ENCODE measurements around the gene BRWD1. TPM values are rescaled to one million over a fixed set of nuclear protein-coding genes. Genes with fewer than 3 reads are reported as not detected.

The BRWD1 gene
- polyA plus RNA-seq, 1 donor (not counting 4 experiments of a cell fraction or from before 2014, with no cell fraction given) = 15.1 TPM

DNA sequence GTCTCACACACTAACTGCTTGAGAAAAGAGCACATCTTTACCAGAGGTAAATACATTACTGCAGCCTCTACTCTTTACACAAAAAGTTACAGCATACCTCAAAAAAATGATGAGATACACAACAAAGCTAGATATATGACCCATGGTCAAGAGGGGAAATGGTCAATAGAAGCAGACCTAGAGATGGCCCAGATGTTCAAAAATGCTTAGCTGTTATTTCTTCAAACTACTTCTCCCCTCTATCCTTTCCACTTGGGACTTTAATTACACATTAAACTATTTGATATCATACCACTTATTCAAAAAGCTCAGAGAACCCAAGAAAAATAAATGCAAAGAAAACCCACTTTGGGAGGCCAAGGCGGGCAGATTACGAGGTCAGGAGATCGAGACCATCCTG lies 12.8 kb downstream of the BRWD1 start:
- Histone ChIP-seq H3K9me3 (ENCODE audit: control insufficient read depth, low read depth, low read length) (no peaks in the 10 kb centered on the region), H3K79me2 (ENCODE audit: control insufficient read depth, insufficient read depth, low read length) (peaks cover 27% of the 10 kb centered on the region), H4K20me1 (ENCODE audit: control insufficient read depth, extremely low read depth, insufficient read depth, low read length) (no peaks in the 10 kb centered on the region), H3K9me1 (ENCODE audit: control insufficient read depth, extremely low read depth, insufficient read depth, low read length) (no peaks in the 10 kb centered on the region), H3K9ac (ENCODE audit: control insufficient read depth, extremely low read depth, insufficient read depth, low read length) (no peak overlapping the region), H3K4me2 (ENCODE audit: control insufficient read depth, extremely low read depth, insufficient read depth, low read depth, low read length) (no peak overlapping the region), H3K27me3 (ENCODE audit: control insufficient read depth, extremely low read depth, insufficient read depth, low read length) (no peaks in the 10 kb centered on the region), H3K4me3 (ENCODE audit: control insufficient read depth in 2 of 3, extremely low read depth in 1 of 3, insufficient read depth in 2 of 3, low read depth in 1 of 3, low read length in 3 of 3) (no peak overlapping the region), H3K36me3 (ENCODE audit: control insufficient read depth in 2 of 2, extremely low read depth in 1 of 2, insufficient read depth in 2 of 2, low read length in 2 of 2) (peaks cover 6% of the 10 kb centered on the region in 2 experiments), H2AFZ (ENCODE audit: control insufficient read depth, low read length) (no peak overlapping the region), H3K27ac (ENCODE audit: control insufficient read depth, insufficient read depth, low read length) (no peak overlapping the region), H3K4me1 (ENCODE audit: control insufficient read depth, extremely low read depth, insufficient read depth, low read length) (no peaks in the 10 kb centered on the region)
- DNase-seq (ENCODE audit: low read depth, low spot score) = no peak
- dilution Hi-C loops (cut with MboI; ENCODE audit: extremely low pct_ligation_motif_present, low sequenced_read_pairs) = no loop called here
- TF ChIP-seq CTCF (optimal IDR thresholded peaks at IDR 0.05 in 1 of 3, IDR thresholded peaks at IDR 0.05 in 1 of 3, conservative IDR thresholded peaks at IDR 0.05 in 1 of 3; ENCODE audit: extremely low read depth in 1 of 3, insufficient read depth in 2 of 3, low read length in 3 of 3) (no peak), EZH2 (IDR thresholded peaks at IDR 0.05; ENCODE audit: low read length) (no peak)
- FAIRE-seq = no peak

- no peaks in the 10 kb centered on the region for H3K4me1 ChIP-seq (ENCODE audit: control insufficient read depth, extremely low read depth, insufficient read depth, low read length)
- H3K36me3 ChIP-seq (ENCODE audit: control insufficient read depth in 2 of 2, extremely low read depth in 1 of 2, insufficient read depth in 2 of 2, low read length in 2 of 2) = peaks cover 9 to 11% of the 10 kb centered on the region in 2 experiments
- H3K4me3 ChIP-seq (ENCODE audit: control insufficient read depth in 2 of 3, extremely low read depth in 1 of 3, insufficient read depth in 2 of 3, low read depth in 1 of 3, low read length in 3 of 3) = no peak overlapping the region
- H3K27me3 ChIP-seq (ENCODE audit: control insufficient read depth, extremely low read depth, insufficient read depth, low read length) = no peaks in the 10 kb centered on the region
- no peak overlapping the region for H3K4me2 ChIP-seq (ENCODE audit: control insufficient read depth, extremely low read depth, insufficient read depth, low read depth, low read length)
- no peak for FAIRE-seq
- H3K27ac ChIP-seq (ENCODE audit: control insufficient read depth, insufficient read depth, low read length) = no peak overlapping the region
- H3K9me3 ChIP-seq (ENCODE audit: control insufficient read depth, low read depth, low read length) = no peaks in the 10 kb centered on the region
- no peak overlapping the region for H3K9ac ChIP-seq (ENCODE audit: control insufficient read depth, extremely low read depth, insufficient read depth, low read length)
- no peak for TF ChIP-seq EZH2 (IDR thresholded peaks at IDR 0.05; ENCODE audit: low read length)
- no peak for TF ChIP-seq CTCF (optimal IDR thresholded peaks at IDR 0.05 in 1 of 3, IDR thresholded peaks at IDR 0.05 in 1 of 3, conservative IDR thresholded peaks at IDR 0.05 in 1 of 3; ENCODE audit: extremely low read depth in 1 of 3, insufficient read depth in 2 of 3, low read length in 3 of 3)
- H3K9me1 ChIP-seq (ENCODE audit: control insufficient read depth, extremely low read depth, insufficient read depth, low read length) = no peaks in the 10 kb centered on the region
- no peaks in the 10 kb centered on the region for H4K20me1 ChIP-seq (ENCODE audit: control insufficient read depth, extremely low read depth, insufficient read depth, low read length)
- peaks cover 24% of the 10 kb centered on the region for H3K79me2 ChIP-seq (ENCODE audit: control insufficient read depth, insufficient read depth, low read length)
- dilution Hi-C loops (cut with MboI; ENCODE audit: extremely low pct_ligation_motif_present, low sequenced_read_pairs) = no loop called here
- no peak overlapping the region for H2AFZ ChIP-seq (ENCODE audit: control insufficient read depth, low read length)
- DNase-seq (ENCODE audit: low read depth, low spot score) = no peak
Measured at GRCh38 chr21:39296891-39297290, 16.5 kb downstream of the BRWD1 start.

Data from keratinocyte (primary cell).